Ovary (tissue), 9 donors: Measurements from ENCODE around the gene WARS2. TPM values are rescaled to one million over a fixed set of nuclear protein-coding genes. Genes with fewer than 3 reads are reported as not detected.
"Not testable (repeated sequence)": the region's sequence is repeated elsewhere in the genome, so short reads cannot be mapped to it uniquely, and the experiment has no call there.

Experiments used
- DNase-seq, 5 donors: peaks; one replicate each; pipeline ENCODE4 v3.0.0-alpha.2; 2019 to 2020
- H3K27ac ChIP-seq, 2 donors: fragments of 200-600 bp; one replicate each; pipeline versions ENCODE4 v1.5.1 to v1.8.0; 2019 to 2022
- H3K27me3 ChIP-seq: fragments of 200-600 bp; one replicate; pipeline ENCODE4 v1.8.0; 2022
- H3K36me3 ChIP-seq: fragments of 200-600 bp; sonication (generic); one replicate; pipeline ENCODE4 v1.5.1; 2019
- H3K4me1 ChIP-seq: one replicate; pipeline ENCODE4 v1.8.1; 2013; ENCODE audit warnings: mild to moderate bottlenecking, moderate library complexity; ENCODE audit not compliant: insufficient read depth
- H3K4me3 ChIP-seq: fragments of 200-600 bp; sonication (generic); one replicate; pipeline ENCODE4 v1.5.1; 2017
- H3K9me3 ChIP-seq, 2 donors: fragments of 200-600 bp in 1 of 2; sonication (generic) in 1 of 2; one replicate each; pipeline versions ENCODE4 v1.5.1 to v1.8.1; 2013 to 2019; ENCODE audit warnings: mild to moderate bottlenecking in 1 of 2, moderate library complexity in 1 of 2
- CTCF ChIP-seq, 3 donors: fragments of 450-650 bp in 2 of 3; fragments of 200-600 bp in 1 of 3; IDR thresholded peaks; one replicate each; pipeline versions ENCODE4 v1.5.1 to v1.8.0; 2016 to 2022; ENCODE audit warnings: antibody characterized with exemption in 3 of 3, mild to moderate bottlenecking in 1 of 3
- EP300 ChIP-seq: sonication (generic); formaldehyde crosslinking; IDR thresholded peaks from one replicate; pipeline ENCODE4 v1.6.1; 2017; ENCODE audit warnings: antibody characterized with exemption
- POLR2A ChIP-seq: fragments of 450-650 bp; IDR thresholded peaks from one replicate; pipeline ENCODE4 v1.6.1; 2017; ENCODE audit warnings: antibody characterized with exemption, mild to moderate bottlenecking, moderate library complexity
- WGBS, 3 donors: extraction: QIAGEN DNeasy Blood & Tissue Kit in 1 of 3; methylation state at CpG; one replicate each; pipeline versions ENCODE4 v1.1.5 to v1.1.7; 2013 to 2017; 5-methylcytosine and 5-hydroxymethylcytosine counted together
- intact Hi-C, 4 donors: fragments of 100-400 bp; cut with DNase I; formaldehyde crosslinking; loops; one replicate each; pipeline versions ENCODE4 v1.11.0 to v1.15.1; 2022 to 2023
- polyA plus RNA-seq, 2 donors: library from polyadenylated mRNA; stranded (reverse); fragments of 200-250 nt in 1 of 2; fragments of 350-450 nt in 1 of 2; fragmentation: Illumina TruSeq in 1 of 2; extraction: RNeasy Lipid Tissue Mini Kit (QIAGEN cat#74804) in 1 of 2; gene quantifications; one replicate each; pipeline ENCODE4 v1.2.3, GENCODE V29; 2013 to 2014
- total RNA-seq, 7 donors: library from RNA; depleted of rRNA in 2 of 7; stranded (reverse); fragments of >200 nt in 2 of 7; fragmentation: NEBNext Ultra II Directional in 3 of 7; extraction: Animal tissue kit (Norgen Biotek cat#: 25700) in 3 of 7; gene quantifications; one replicate each; pipeline versions ENCODE4 v1.1.0 to v1.2.4, GENCODE V29; 2016 to 2023
- donor health status: DM: no; HTN: no; CAD: no; lungs with moderate emphysema.
- donor health status: DM: no; HTN: no; CAD: no.
- donor health status: Bipolar disorder and iron deficiency.
- donor health status: DM: yes; HTN: yes; CAD: no.
- donor health status: DM: no; HTN: no; CAD: no.
- donor health status: DM: yes; HTN: yes; CAD: no.

The WARS2 gene
- total and polyA plus RNA-seq, 9 donors = 6.1 to 20.3 (median 15.5) TPM

- no peak overlapping the region for H3K27ac ChIP-seq
- H3K27me3 ChIP-seq = no peaks in the 10 kb centered on the region
- peaks cover 0 to 9% of the 10 kb centered on the region in 2 donors for H3K9me3 ChIP-seq
- DNase-seq = no peak
- TF ChIP-seq EP300 = no peak
- TF ChIP-seq CTCF (IDR thresholded peaks at IDR 0.05) = no peak
- no peak for TF ChIP-seq POLR2A
- intact Hi-C loops = no loop called here
- H3K36me3 ChIP-seq = no peaks in the 10 kb centered on the region
- H3K4me3 ChIP-seq = no peak overlapping the region
- H3K4me1 ChIP-seq = no peaks in the 10 kb centered on the region
- 86 to 98% (median 95%) methylated on average over 3 of the region's 3 CpGs for WGBS, 3 donors
Observed at GRCh38 chr1:119181218-119181617, 40.8 kb upstream of the WARS2 start.

- no peaks in the 10 kb centered on the region for H3K27me3 ChIP-seq
- H3K9me3 ChIP-seq = peaks cover 0 to 9% of the 10 kb centered on the region in 2 donors
- no peak overlapping the region for H3K4me3 ChIP-seq
- no peaks in the 10 kb centered on the region for H3K4me1 ChIP-seq
- intact Hi-C loops = no loop called here
- H3K27ac ChIP-seq = no peak overlapping the region
- no peak for TF ChIP-seq EP300
- no peak for TF ChIP-seq CTCF (IDR thresholded peaks at IDR 0.05)
- no peak for TF ChIP-seq POLR2A
- H3K36me3 ChIP-seq = no peaks in the 10 kb centered on the region
- WGBS, 3 donors = 96 to 98% (median 96%) methylated on average over 18 to 22 of the region's 22 CpGs
- DNase-seq = no peak
Observed at GRCh38 chr1:119179051-119179450, 38.6 kb upstream of the WARS2 start.

GRCh38 chr1:119172927-119173326 lies 32.5 kb upstream of the WARS2 start:
- H3K27ac ChIP-seq, DNase-seq, H3K4me1 ChIP-seq, intact Hi-C loops, H3K4me3 ChIP-seq, H3K9me3 ChIP-seq, H3K36me3 ChIP-seq, H3K27me3 ChIP-seq: not testable (repeated sequence)
- WGBS, 3 donors = 97 to 98% (median 97%) methylated on average over 10 of the region's 10 CpGs

GRCh38 chr1:119171381-119172010 lies 31.0 kb upstream of the WARS2 start:
- H3K9me3 ChIP-seq, H3K36me3 ChIP-seq, H3K4me1 ChIP-seq, DNase-seq, H3K27me3 ChIP-seq, intact Hi-C loops, H3K4me3 ChIP-seq, H3K27ac ChIP-seq: not testable (repeated sequence)
- WGBS, 3 donors = 94 to 98% (median 95%) methylated on average over 30 to 34 of the region's 34 CpGs

DNA sequence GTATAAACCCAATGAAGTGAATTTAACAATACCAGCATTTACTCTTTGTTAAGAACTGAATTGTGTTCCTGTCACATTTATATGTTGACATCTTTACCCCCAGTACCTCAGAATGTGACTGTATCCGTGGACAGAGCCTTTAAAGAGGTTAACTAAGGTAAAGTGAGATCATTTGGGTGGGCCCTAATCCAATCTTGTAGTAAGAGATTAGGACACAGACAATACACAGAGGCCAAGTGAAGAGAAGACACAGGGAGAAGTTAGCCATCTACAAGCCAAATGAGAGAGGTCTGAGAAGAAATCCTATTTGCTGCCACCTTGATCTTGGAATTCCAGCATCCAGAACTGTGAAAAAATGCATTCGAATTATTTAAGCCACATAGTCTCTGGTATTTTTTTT lies 22.9 kb upstream of the WARS2 start:
- 83 to 86% (median 83%) methylated on average over 2 of the region's 2 CpGs for WGBS, 3 donors
- no peak for TF ChIP-seq POLR2A
- no peak for TF ChIP-seq CTCF (IDR thresholded peaks at IDR 0.05)
- no peak for TF ChIP-seq EP300
- no peaks in the 10 kb centered on the region for H3K9me3 ChIP-seq
- no peak overlapping the region for H3K27ac ChIP-seq
- H3K4me3 ChIP-seq = no peak overlapping the region
- H3K4me1 ChIP-seq = peaks cover 8% of the 10 kb centered on the region
- intact Hi-C loops = no loop called here
- DNase-seq = no peak
- no peaks in the 10 kb centered on the region for H3K36me3 ChIP-seq
- no peaks in the 10 kb centered on the region for H3K27me3 ChIP-seq
